Mesodermal cell (in vitro differentiated cells): ENCODE results near the gene MMAB.

Experiments
- H3K27ac ChIP-seq: 2 replicates; pipeline ENCODE4 v1.7.0; 2013; ENCODE audit warnings: mild to moderate bottlenecking, low read depth, low read length, moderate library complexity; ENCODE audit not compliant: severe bottlenecking
- H3K36me3 ChIP-seq: 2 replicates; pipeline ENCODE4 v1.7.1; 2013; ENCODE audit warnings: mild to moderate bottlenecking, low read length, moderate library complexity; ENCODE audit not compliant: control insufficient read depth, insufficient read depth
- H3K4me1 ChIP-seq: one replicate; pipeline ENCODE4 v1.7.1; 2013; ENCODE audit warnings: mild to moderate bottlenecking, low read length; ENCODE audit not compliant: insufficient read depth, control insufficient read depth, poor library complexity, severe bottlenecking
- H3K4me3 ChIP-seq: 2 replicates; pipeline ENCODE4 v1.7.0; 2013; ENCODE audit warnings: low read length, control low read depth, mild to moderate bottlenecking; ENCODE audit not compliant: insufficient read depth, poor library complexity, severe bottlenecking; ENCODE audit errors: extremely low read depth
- H3K9me3 ChIP-seq: 2 replicates; pipeline ENCODE4 v1.7.1; 2013; ENCODE audit warnings: mild to moderate bottlenecking, low read length, moderate library complexity; ENCODE audit not compliant: control insufficient read depth
- WGBS, 2 experiments: methylation state at CpG; one replicate each; pipeline ENCODE4 v1.1.5; 2013; ENCODE audit warnings: missing lambda C conversion rate in 2 of 2; ENCODE audit not compliant: insufficient coverage in 2 of 2; 5-methylcytosine and 5-hydroxymethylcytosine counted together

Gene MMAB

DNA sequence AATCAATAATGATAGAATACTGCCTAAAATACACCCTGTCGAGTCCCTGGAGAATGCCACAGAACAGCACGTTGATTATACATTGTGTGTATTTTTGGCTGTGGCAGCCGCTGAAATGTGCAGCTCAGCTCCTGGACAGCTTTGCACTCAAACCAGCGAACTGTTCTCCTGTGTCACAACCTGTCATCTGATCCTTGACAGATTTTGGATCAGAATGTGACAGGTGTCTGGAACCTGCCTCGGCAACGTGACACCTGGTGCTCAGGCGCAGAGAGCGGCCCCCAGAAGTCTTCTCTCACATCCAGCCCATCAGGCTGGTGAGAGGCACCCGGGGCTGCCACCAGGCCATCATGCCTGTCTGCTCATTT, 19.6 kb upstream of the MMAB start:
- Histone ChIP-seq H3K4me1 (peaks cover 4% of the 10 kb centered on the region), H3K9me3 (no peaks in the 10 kb centered on the region), H3K4me3 (no peak overlapping the region), H3K36me3 (peaks cover 82% of the 10 kb centered on the region), H3K27ac (no peak overlapping the region)
- 91 to 98% methylated on average over 5 to 9 of the region's 9 CpGs for WGBS, 2 experiments

DNA sequence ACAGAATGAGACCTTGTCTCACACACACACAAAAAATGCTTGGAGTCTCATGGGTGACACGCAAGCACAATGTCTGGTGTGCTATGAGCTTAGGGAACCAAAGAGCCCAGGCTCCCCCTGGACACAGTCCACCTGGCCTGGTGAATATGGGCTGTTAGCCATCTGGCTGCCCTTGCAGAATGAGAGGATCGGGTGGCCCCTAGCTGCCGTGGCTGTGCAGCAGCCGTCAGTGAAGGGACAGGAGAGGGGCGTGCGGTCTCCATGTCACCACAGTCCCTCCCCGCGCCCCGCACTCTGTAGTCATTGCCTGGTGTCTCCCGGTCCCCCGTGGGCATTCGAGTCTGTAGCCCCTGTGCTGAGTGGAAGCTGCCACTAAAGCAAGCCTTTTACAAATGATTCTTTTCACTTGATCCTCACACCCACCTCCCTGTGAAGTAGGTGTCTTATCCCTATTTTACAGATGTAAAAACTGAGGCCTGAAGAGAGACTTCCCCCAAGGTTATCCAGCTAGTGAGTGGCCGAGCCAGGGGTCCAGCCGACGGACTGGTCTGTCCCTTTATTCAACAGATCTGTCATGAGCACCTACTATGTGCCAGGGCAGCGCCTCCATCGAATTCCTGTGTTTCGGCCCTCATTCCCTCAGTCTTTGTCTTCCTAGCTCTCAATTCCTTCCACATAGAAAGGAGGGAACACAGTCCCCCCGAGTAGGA, 19.0 kb upstream of the MMAB start:
- Histone ChIP-seq H3K27ac (no peak overlapping the region), H3K9me3 (no peaks in the 10 kb centered on the region), H3K4me1 (peaks cover under 1% of the 10 kb centered on the region), H3K4me3 (no peak overlapping the region), H3K36me3 (peaks cover 87% of the 10 kb centered on the region)
- WGBS, 2 experiments: 87 to 97% methylated on average over 13 to 18 of the region's 19 CpGs

DNA sequence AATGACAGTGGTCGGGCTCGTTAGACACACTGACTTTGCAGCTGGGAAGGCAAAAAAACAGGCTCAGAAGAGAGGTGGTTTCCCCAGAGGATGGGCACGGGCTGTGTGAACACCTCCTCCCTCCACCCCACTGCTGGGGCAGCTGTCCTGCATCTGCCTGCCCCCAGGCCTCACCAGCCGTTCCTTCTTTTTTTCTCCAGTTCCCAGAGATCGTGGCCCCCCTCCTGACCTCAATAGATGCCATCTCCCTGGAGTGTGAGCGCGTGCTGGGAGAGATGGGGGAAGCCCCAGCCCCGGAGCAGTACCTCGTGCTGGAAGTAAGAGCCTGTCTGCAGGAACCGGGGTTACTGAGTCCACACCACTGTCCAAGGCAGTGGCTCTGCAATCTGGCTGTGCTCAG, 17.7 kb upstream of the MMAB start:
- Histone ChIP-seq H3K4me3 (no peak overlapping the region), H3K4me1 (no peaks in the 10 kb centered on the region), H3K36me3 (peaks cover 88% of the 10 kb centered on the region), H3K9me3 (no peaks in the 10 kb centered on the region), H3K27ac (no peak overlapping the region)
- 94 to 95% methylated on average over 7 to 8 of the region's 10 CpGs for WGBS, 2 experiments

DNA sequence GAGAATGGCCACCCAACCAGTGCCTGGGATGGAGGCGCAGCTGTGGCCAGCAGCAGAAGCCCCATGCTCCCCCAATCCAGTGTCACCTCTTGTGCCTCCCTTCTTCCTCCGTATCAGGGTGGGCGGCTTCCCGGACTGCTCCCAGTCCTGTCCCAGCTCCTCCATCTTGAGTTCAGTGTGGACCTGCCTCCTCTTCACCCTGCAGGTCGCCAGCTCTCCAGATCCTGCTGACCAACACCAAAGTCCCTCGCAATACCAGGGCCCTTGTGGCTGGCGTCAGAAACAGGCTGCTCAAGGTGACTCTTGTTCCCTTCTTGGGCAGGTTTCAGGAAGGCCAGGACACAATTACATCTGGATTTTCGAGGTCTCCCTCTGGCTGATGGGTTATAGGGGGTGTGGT, 17.3 kb upstream of the MMAB start:
- peaks cover 90% of the 10 kb centered on the region for H3K36me3 ChIP-seq
- H3K4me1 ChIP-seq: no peaks in the 10 kb centered on the region
- 89 to 98% methylated on average over 8 of the region's 8 CpGs for WGBS, 2 experiments
- no peak overlapping the region for H3K27ac ChIP-seq
- H3K9me3 ChIP-seq: no peaks in the 10 kb centered on the region
- H3K4me3 ChIP-seq: no peak overlapping the region

DNA sequence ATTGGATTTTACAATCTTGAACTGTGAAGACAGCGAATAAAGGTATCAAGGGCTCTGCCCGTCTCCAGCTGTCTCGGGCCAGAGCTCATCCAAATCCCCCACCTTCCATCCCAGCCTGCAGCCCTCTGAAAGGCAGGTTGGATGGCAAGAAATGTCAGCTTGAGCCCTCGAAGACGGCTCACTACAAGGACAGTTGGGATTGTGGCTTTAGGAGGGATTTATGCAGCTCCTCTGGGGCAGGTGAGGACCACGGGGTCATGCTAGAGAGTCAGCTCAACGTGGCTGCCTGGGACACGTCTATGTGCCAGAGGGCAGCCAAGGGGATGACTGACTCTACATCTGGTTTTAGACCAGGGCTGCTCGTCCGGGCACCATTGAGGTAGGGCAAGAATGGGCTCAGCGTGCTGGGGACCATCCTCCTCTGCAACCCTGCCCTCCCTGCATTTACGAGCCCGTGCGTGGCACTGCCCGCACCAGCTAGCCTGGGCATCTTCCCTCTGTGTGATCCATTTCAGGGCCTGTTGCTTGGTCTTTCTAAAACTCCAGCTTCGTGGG, 16.5 kb upstream of the MMAB start:
- Histone ChIP-seq H3K36me3 (peaks cover 90% of the 10 kb centered on the region), H3K4me1 (no peaks in the 10 kb centered on the region), H3K9me3 (no peaks in the 10 kb centered on the region), H3K27ac (no peak overlapping the region), H3K4me3 (no peak overlapping the region)
- WGBS, 2 experiments: 91 to 95% methylated on average over 13 to 16 of the region's 16 CpGs

DNA sequence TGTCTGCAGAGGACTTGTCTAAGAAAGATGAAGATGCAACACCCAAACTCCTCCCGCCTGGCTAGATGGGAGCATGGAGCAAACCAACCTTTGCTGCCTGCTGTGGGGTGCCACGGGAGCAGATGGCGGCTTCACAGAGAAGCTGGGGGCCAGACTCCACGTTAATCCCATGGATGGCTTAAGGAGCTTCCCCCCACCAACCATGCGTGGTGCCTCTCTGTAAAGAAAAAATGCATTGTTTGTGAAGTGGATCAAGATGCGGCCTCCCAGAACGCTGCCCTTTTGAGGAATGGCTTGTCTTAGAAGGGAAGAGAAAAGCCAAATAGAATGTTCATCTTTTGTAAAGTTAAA, 15.9 kb upstream of the MMAB start:
- WGBS, 2 experiments: 88 to 96% methylated on average over 6 of the region's 7 CpGs
- no peak overlapping the region for H3K27ac ChIP-seq

DNA sequence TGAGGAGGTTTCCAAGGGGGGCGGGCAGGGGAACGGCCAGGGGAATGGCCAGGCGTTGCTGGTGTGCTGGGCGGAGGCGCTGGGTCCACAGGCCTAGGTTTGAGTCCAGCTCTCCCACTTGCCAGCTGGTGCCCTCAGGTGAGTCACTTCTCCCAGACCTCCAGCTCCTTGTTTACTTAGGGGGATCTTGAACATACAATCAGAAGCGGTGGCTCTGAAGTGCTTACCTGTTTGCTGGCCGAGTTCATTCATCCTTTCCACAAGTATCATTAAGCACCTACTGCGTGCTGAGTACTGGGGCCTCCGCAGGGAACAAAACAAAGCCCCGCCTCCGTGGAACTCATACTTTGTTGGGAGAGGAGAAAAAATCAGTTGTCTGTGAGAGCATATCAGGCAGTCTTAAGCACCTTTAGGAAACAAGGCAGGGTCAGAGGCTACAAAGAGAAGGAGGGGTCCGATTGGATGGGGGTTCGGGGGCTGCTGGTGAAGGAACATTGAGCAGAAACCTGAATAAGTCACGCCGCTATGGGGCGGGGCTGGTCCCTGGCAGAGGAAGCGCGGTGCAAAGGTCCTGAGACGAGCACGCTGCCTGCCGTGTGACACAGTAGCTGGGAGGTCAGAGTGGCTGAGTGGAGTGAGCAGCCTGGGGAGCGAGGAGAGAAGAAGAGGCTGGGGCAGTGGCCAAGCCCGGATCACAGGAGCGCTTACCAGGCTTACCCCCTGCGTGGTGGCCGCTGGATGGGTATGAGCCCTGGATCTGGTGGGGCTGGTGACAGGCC, 15.3 kb upstream of the MMAB start:
- Histone ChIP-seq H3K27ac (no peak overlapping the region), H3K9me3 (no peaks in the 10 kb centered on the region), H3K4me3 (no peak overlapping the region), H3K4me1 (no peaks in the 10 kb centered on the region), H3K36me3 (peaks cover 90% of the 10 kb centered on the region)
- WGBS, 2 experiments: 94 to 96% methylated on average over 18 to 25 of the region's 26 CpGs

More for the DNA sequence above, 15.9 kb upstream of the MMAB start:
- Histone ChIP-seq H3K4me1 (no peaks in the 10 kb centered on the region), H3K9me3 (no peaks in the 10 kb centered on the region), H3K4me3 (no peak overlapping the region), H3K36me3 (peaks cover 90% of the 10 kb centered on the region)

DNA sequence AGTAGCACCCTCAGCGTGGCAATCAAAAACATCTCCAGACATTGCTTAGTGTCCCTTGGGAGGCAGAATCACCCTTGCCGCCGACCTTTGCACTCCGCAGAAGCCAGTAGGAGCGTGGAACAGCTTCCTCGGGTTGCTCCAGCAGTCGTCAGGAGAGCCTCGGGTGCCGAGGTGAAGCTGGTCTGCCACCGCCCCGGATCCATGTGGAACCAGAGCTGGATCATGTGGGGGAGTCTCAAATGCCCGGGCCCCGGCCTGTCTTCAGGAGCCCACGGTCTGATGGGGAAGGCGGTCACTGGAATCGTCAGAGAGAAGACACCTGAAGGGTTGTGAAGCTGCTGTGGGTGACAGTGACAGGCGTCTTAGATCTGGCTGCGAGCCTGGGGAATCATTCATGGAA, 14.6 kb upstream of the MMAB start:
- 96% methylated on average over 18 of the region's 18 CpGs for WGBS, 2 experiments
- H3K36me3 ChIP-seq: peaks cover 86% of the 10 kb centered on the region
- no peaks in the 10 kb centered on the region for H3K9me3 ChIP-seq
- H3K4me1 ChIP-seq: no peaks in the 10 kb centered on the region
- no peak overlapping the region for H3K27ac ChIP-seq
- no peak overlapping the region for H3K4me3 ChIP-seq

DNA sequence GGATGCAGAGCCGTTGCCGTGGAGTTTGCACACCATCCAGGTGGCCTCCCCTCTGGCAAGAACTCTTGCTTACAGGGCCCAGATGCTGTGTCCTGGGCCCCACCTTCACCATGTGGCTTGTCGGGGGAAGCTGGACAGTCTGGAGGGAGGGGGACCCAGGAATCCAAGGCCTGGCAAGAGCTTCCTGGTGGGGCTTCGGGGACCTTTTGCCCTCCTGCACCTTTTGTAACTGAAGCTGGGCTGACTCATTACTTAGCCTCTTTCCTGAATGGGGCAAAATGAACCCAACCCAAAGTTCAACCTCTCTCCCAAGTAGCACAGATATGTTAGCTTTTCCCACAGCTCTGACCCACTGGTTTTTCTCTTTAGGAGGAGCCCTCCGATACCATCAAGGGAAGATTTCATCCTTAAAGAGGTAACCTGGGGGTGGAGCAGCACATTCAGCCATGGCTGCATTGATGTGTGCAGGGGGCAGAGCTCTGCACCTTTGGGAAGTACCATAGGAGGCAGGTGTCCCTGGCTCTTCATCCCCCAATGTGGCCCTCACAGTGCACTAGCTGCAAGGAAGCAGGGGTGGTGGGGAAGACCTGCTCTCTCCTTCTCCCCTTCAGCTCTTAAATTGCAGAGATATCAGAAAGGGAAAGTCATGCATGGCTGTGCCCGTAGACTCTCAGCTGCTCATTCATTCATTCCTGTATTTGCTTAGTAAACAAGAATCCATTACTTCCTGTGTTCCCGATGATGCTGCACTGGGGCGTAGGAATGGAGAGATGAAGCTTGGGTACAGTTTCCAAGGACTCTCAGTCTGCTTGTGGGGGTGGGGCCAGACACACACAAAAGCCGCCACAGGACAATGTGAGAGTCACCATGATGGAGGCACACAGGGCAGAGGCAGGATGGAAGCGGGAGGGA, 13.3 kb upstream of the MMAB start:
- Histone ChIP-seq H3K27ac (no peak overlapping the region), H3K9me3 (no peaks in the 10 kb centered on the region), H3K4me1 (no peaks in the 10 kb centered on the region), H3K36me3 (peaks cover 84% of the 10 kb centered on the region), H3K4me3 (no peak overlapping the region)
- WGBS, 2 experiments: 95 to 98% methylated on average over 4 to 9 of the region's 10 CpGs

DNA sequence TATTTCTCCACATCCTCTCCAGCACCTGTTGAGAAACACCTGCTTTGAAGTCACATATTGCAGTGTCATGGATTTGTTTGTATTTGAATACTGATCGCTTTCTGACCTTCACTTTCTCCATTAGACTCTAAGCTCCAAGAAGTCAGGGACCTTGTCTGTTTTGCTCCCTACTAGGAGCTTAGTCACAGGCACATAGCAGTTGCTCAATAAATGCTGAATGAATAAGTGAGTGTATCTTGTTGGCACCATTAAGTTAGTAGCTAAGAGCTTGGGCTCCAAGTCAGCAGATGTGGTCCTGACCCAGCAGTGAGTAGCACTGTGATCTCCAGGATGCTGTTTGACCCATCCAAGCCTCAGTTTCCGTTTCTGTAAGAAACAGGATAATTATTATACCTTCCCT, 10.4 kb upstream of the MMAB start:
- no peak overlapping the region for H3K4me3 ChIP-seq
- H3K9me3 ChIP-seq: no peaks in the 10 kb centered on the region
- no CpG with 5 or more reads among the region's 2 CpGs for WGBS, 2 experiments
- no peaks in the 10 kb centered on the region for H3K4me1 ChIP-seq
- H3K27ac ChIP-seq: no peak overlapping the region
- H3K36me3 ChIP-seq: peaks cover 92% of the 10 kb centered on the region
